Fibroblast of mammary gland (primary cell): ENCODE results near the gene ARID1B.

ENCODE experiments used
- DNase-seq: peaks from one replicate; pipeline ENCODE4 v3.0.0-alpha.2; 2010; ENCODE audit warnings: low read depth
- H3K4me3 ChIP-seq: 2 replicates; pipeline ENCODE4 v1.5.1; 2011; ENCODE audit warnings: low read depth, mild to moderate bottlenecking, low read length, moderate library complexity; ENCODE audit not compliant: control insufficient read depth
- CTCF ChIP-seq: conservative IDR thresholded peaks from 2 replicates; pipeline ENCODE4 v1.5.1; 2011; ENCODE audit warnings: low read depth, low read length, inconsistent platforms; ENCODE audit not compliant: control insufficient read depth, insufficient read depth

The ARID1B gene

GRCh38 chr6:157091243-157091642 is 314.1 kb downstream of the ARID1B start:
- DNase-seq = no peak
- no peak for TF ChIP-seq CTCF

GRCh38 chr6:157091856-157092460 is 314.8 kb downstream of the ARID1B start:
- no peak for TF ChIP-seq CTCF
- DNase-seq = no peak
- no peak overlapping the region for H3K4me3 ChIP-seq

More at GRCh38 chr6:157091243-157091642, 314.1 kb downstream of the ARID1B start:
- no peak overlapping the region for H3K4me3 ChIP-seq

- H3K4me3 ChIP-seq = no peak overlapping the region
- no peak for TF ChIP-seq CTCF
- DNase-seq = no peak
These were observed 315.6 kb downstream of the ARID1B start for GRCh38 chr6:157092736-157093135.

- no peak for DNase-seq
- no peak for TF ChIP-seq CTCF
- no peak overlapping the region for H3K4me3 ChIP-seq
These were observed 316.4 kb downstream of the ARID1B start for GRCh38 chr6:157093536-157093935.

- H3K4me3 ChIP-seq = no peak overlapping the region
- TF ChIP-seq CTCF = no peak
- no peak for DNase-seq
These were observed 316.9 kb downstream of the ARID1B start for GRCh38 chr6:157094038-157094437.

- H3K4me3 ChIP-seq = no peak overlapping the region
- no peak for DNase-seq
- TF ChIP-seq CTCF = no peak
These were observed 317.9 kb downstream of the ARID1B start for GRCh38 chr6:157095084-157095483.

GRCh38 chr6:157095569-157095968 is 318.4 kb downstream of the ARID1B start:
- TF ChIP-seq CTCF = no peak
- DNase-seq = no peak
- H3K4me3 ChIP-seq = no peak overlapping the region
